ENCODE measurements around the gene SRPK3.

The SRPK3 gene

GRCh38 chrX:153750127-153750774 lies 30.6 kb upstream of the SRPK3 start:
- no peak for DNase-seq (ENCODE audit: low read depth, low spot score)
- Histone ChIP-seq H3K9ac (ENCODE audit: insufficient read length, low read depth) (no peak overlapping the region), H3K9me3 (ENCODE audit: insufficient read depth, low read length) (no peaks in the 10 kb centered on the region), H3K4me3 (ENCODE audit: insufficient read length, low read depth) (no peak overlapping the region), H3K27me3 (ENCODE audit: insufficient read depth, insufficient read length) (no peaks in the 10 kb centered on the region), H3K36me3 (ENCODE audit: insufficient read depth, insufficient read length, low read length) (no peaks in the 10 kb centered on the region), H3K4me1 (ENCODE audit: insufficient read depth, insufficient read length) (no peaks in the 10 kb centered on the region)
- TF ChIP-seq ZNF274 (IDR thresholded peaks at IDR 0.05; ENCODE audit: low read depth, low read length) (no peak), YY1 (IDR thresholded peaks at IDR 0.05; ENCODE audit: insufficient read depth, insufficient read length) (no peak)

DNA sequence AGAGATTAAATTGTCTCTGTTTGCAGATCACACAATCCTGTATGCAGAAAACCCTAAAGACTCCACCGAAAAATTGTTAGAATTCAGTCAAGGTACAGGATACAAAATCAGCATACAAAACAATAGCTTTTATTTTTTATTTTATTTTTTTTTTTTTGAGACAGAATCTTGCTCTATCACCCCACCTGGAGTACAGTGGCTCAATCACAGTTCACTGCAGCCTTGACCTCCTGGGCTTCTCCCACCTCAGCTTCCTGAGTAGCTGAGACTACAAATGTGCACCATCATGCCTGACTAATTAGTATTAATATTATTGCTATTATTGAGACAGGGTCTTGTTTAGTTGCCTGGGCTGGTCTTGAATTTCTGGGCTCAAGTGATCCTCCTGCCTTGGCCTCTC lies 25.7 kb upstream of the SRPK3 start:
- no peaks in the 10 kb centered on the region for H3K27me3 ChIP-seq (ENCODE audit: insufficient read depth, insufficient read length)
- H3K4me3 ChIP-seq (ENCODE audit: insufficient read length, low read depth) = no peak overlapping the region
- TF ChIP-seq YY1 (IDR thresholded peaks at IDR 0.05; ENCODE audit: insufficient read depth, insufficient read length) (no peak), ZNF274 (IDR thresholded peaks at IDR 0.05; ENCODE audit: low read depth, low read length) (no peak)

DNA sequence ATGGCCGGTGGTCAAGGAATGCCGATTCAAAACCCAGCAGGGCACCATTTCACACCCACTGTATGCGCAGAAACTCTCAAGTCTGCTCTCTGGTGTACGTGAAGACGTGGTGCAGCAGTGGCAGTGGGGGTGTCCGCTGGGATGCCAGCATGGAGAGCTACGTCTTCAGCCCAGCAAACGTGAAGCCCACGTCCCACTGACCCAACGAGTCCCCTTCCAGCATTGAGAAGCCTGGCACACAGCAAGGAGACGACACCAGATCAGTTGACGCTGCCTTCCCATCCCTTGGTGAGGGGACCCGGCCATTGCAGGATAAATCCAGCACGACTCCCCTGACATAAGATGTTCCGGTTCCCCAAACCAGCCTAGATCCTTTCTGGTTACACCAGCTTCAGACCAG lies 19.0 kb upstream of the SRPK3 start:
- DNase-seq (ENCODE audit: low read depth, low spot score) = no peak
- Histone ChIP-seq H3K9me3 (ENCODE audit: insufficient read depth, low read length) (no peaks in the 10 kb centered on the region), H3K27me3 (ENCODE audit: insufficient read depth, insufficient read length) (no peaks in the 10 kb centered on the region), H3K9ac (ENCODE audit: insufficient read length, low read depth) (no peak overlapping the region), H3K4me1 (ENCODE audit: insufficient read depth, insufficient read length) (peaks cover 2% of the 10 kb centered on the region), H3K4me3 (ENCODE audit: insufficient read length, low read depth) (no peak overlapping the region), H3K36me3 (ENCODE audit: insufficient read depth, insufficient read length, low read length) (no peaks in the 10 kb centered on the region)
- TF ChIP-seq YY1 (IDR thresholded peaks at IDR 0.05; ENCODE audit: insufficient read depth, insufficient read length) (no peak), SUZ12 (IDR thresholded peaks at IDR 0.05; ENCODE audit: extremely low read depth, insufficient read depth, insufficient read length) (no peak), ZNF274 (IDR thresholded peaks at IDR 0.05; ENCODE audit: low read depth, low read length) (no peak)

More for the DNA sequence above, 25.7 kb upstream of the SRPK3 start:
- no peak overlapping the region for H3K9ac ChIP-seq (ENCODE audit: insufficient read length, low read depth)
- H3K9me3 ChIP-seq (ENCODE audit: insufficient read depth, low read length) = no peaks in the 10 kb centered on the region
- no peaks in the 10 kb centered on the region for H3K36me3 ChIP-seq (ENCODE audit: insufficient read depth, insufficient read length, low read length)
- no peak for DNase-seq (ENCODE audit: low read depth, low spot score)
- H3K4me1 ChIP-seq (ENCODE audit: insufficient read depth, insufficient read length) = no peaks in the 10 kb centered on the region

DNA sequence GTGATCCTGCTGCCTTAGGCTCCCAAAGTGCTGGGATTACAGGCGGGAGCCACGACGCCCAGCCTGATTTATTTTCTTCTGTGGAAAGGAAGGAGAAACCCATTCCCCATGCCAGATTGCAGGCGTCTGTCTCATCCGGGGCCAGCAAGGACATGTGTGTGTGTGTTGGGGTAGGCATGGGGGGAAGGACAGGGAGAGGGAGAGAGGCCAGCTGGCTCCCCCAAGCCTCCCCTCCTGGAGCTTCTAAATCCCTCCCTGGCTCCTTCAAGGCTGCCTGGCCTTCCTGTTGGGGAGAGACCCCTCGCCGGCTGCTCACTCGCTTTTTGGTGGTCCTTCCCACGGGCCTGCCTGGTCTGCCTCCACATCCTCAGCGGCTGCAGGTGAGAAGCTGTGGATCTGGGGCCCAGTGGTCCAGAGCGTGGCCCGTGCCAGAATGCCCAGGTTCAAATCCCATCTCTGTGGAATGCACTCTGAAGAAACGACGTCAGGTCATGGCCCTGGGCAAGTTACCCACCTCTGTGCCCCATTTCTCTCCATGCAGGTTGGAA lies 18.1 kb upstream of the SRPK3 start:
- H3K27me3 ChIP-seq (ENCODE audit: insufficient read depth, insufficient read length) = no peaks in the 10 kb centered on the region
- H3K9ac ChIP-seq (ENCODE audit: insufficient read length, low read depth) = no peak overlapping the region
- no peak for DNase-seq (ENCODE audit: low read depth, low spot score)
- H3K4me3 ChIP-seq (ENCODE audit: insufficient read length, low read depth) = no peak overlapping the region
- no peaks in the 10 kb centered on the region for H3K36me3 ChIP-seq (ENCODE audit: insufficient read depth, insufficient read length, low read length)
- H3K9me3 ChIP-seq (ENCODE audit: insufficient read depth, low read length) = no peaks in the 10 kb centered on the region
- TF ChIP-seq SUZ12 (IDR thresholded peaks at IDR 0.05; ENCODE audit: extremely low read depth, insufficient read depth, insufficient read length) = no peak
- TF ChIP-seq ZNF274 (IDR thresholded peaks at IDR 0.05; ENCODE audit: low read depth, low read length) = no peak
- TF ChIP-seq YY1 (IDR thresholded peaks at IDR 0.05; ENCODE audit: insufficient read depth, insufficient read length) = no peak
- peaks cover 2% of the 10 kb centered on the region for H3K4me1 ChIP-seq (ENCODE audit: insufficient read depth, insufficient read length)

DNA sequence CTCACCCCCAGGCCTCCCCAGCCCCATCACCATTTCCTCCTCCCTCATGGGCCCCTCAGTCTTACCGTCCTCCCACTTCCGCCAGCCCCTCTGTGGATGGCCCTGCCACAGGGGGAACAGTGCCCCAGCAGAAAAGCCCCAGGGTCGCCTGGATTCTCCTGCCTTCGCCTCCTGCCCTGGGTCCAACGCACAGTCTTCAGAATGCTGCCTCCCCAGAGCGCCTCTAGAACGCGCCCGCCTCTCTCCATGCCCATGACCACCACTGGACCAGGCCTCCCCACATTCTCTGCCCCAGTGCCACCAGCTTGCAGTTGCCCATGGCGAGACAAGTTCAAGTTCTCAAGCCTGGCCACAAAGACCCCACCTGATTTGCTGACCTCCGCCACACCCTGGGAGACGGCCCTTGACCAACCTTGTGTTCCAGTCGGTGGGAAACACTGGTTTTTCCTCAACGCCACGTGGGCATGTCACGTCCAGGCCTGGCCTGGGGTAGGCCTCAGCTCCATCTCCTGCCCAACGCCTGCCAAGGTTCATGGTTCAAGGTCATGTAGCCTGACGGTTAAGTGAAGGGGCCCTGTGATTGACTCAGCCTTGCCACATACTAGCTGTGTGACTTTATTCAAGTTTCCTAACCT lies 17.4 kb upstream of the SRPK3 start:
- DNase-seq (ENCODE audit: low read depth, low spot score) = no peak
- TF ChIP-seq ZNF274 (IDR thresholded peaks at IDR 0.05; ENCODE audit: low read depth, low read length) = no peak
- no peak for TF ChIP-seq YY1 (IDR thresholded peaks at IDR 0.05; ENCODE audit: insufficient read depth, insufficient read length)
- TF ChIP-seq SUZ12 (IDR thresholded peaks at IDR 0.05; ENCODE audit: extremely low read depth, insufficient read depth, insufficient read length) = no peak
- H3K4me1 ChIP-seq (ENCODE audit: insufficient read depth, insufficient read length) = peaks cover 2% of the 10 kb centered on the region

DNA sequence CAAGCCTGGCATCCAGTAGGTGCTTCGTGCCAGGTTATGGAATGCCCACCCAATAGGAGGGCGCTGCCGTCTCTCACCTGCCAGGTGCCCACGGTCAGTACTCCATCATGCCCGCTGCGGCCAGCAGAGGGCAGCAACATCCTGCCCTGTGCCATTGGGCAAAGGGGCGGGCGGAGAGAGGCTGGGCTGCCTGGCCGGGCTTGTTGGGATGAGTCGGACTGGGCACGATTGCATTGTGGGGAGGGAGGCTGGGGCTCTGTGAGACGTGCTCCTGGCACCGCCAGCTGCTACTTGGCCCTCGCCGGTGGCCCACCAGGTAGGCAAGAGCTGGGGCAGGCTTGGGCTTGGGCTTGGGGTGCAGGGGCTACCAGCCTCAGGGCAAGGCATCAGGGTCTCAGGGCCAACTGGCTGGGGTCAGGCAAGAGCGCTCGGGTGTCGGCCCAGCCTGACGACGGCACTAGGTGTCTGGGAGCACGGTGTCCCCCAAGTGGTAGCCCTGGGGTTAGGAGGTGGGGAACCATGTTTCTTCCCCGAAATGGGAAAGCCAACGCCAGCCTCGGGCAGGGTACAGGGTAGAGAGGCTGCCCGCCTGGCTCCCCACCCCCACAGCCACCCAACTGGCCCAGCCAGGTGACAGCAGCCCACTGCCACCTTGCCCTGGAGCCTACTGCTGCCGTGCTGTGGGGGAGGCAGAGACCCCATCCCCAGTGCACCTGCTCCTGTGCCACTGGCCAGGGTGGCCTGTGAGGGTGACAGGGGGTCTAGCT lies 16.7 kb upstream of the SRPK3 start, which contains the start of gene PLXNB3:
PLXNB3 (plus strand) TSS at position 261 of the 767 bp plus-strand sequence. CDS start 1,287 bp downstream, outside the sequence.
- Histone ChIP-seq H3K36me3 (ENCODE audit: insufficient read depth, insufficient read length, low read length) (no peaks in the 10 kb centered on the region), H3K4me1 (ENCODE audit: insufficient read depth, insufficient read length) (peaks cover 2% of the 10 kb centered on the region), H3K9ac (ENCODE audit: insufficient read length, low read depth) (no peak within 1 kb of the TSS), H3K4me3 (ENCODE audit: insufficient read length, low read depth) (no peak within 1 kb of the TSS), H3K27me3 (ENCODE audit: insufficient read depth, insufficient read length) (no peaks in the 10 kb centered on the region), H3K9me3 (ENCODE audit: insufficient read depth, low read length) (no peaks in the 10 kb centered on the region)
- DNase-seq (ENCODE audit: low read depth, low spot score) = peak; percentile 20
- TF ChIP-seq ZNF274 (IDR thresholded peaks at IDR 0.05; ENCODE audit: low read depth, low read length) (no peak), YY1 (IDR thresholded peaks at IDR 0.05; ENCODE audit: insufficient read depth, insufficient read length) (no peak), SUZ12 (IDR thresholded peaks at IDR 0.05; ENCODE audit: extremely low read depth, insufficient read depth, insufficient read length) (no peak)

More for the DNA sequence above, 17.4 kb upstream of the SRPK3 start:
- Histone ChIP-seq H3K9me3 (ENCODE audit: insufficient read depth, low read length) (no peaks in the 10 kb centered on the region), H3K36me3 (ENCODE audit: insufficient read depth, insufficient read length, low read length) (no peaks in the 10 kb centered on the region), H3K4me3 (ENCODE audit: insufficient read length, low read depth) (no peak overlapping the region), H3K27me3 (ENCODE audit: insufficient read depth, insufficient read length) (no peaks in the 10 kb centered on the region), H3K9ac (ENCODE audit: insufficient read length, low read depth) (no peak overlapping the region)

DNA sequence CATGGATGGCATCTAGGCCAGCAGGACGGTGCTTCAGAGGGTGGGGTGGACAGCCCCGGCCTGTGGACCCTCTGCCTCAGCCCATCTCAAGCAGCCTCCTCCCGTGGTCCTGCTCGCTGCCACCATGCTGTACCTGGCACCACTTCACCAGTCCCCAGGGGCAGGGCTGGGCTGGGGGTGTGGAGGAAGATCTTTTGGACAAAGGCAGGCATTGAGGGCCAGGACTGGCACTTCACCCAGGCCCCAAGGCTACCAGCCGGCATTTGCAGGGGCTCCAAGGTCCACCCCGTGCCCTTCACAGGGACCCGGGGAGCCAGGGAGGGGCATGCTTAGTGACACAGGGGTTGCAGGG lies 16.1 kb upstream of the SRPK3 start:
- Histone ChIP-seq H3K4me1 (ENCODE audit: insufficient read depth, insufficient read length) (peaks cover 2% of the 10 kb centered on the region), H3K9me3 (ENCODE audit: insufficient read depth, low read length) (no peaks in the 10 kb centered on the region), H3K4me3 (ENCODE audit: insufficient read length, low read depth) (no peak overlapping the region), H3K9ac (ENCODE audit: insufficient read length, low read depth) (no peak overlapping the region), H3K27me3 (ENCODE audit: insufficient read depth, insufficient read length) (no peaks in the 10 kb centered on the region), H3K36me3 (ENCODE audit: insufficient read depth, insufficient read length, low read length) (no peaks in the 10 kb centered on the region)
- TF ChIP-seq YY1 (IDR thresholded peaks at IDR 0.05; ENCODE audit: insufficient read depth, insufficient read length) (no peak), ZNF274 (IDR thresholded peaks at IDR 0.05; ENCODE audit: low read depth, low read length) (no peak), SUZ12 (IDR thresholded peaks at IDR 0.05; ENCODE audit: extremely low read depth, insufficient read depth, insufficient read length) (no peak)
- DNase-seq (ENCODE audit: low read depth, low spot score) = no peak

Data from NT2/D1 (cell line).